Measurements from ENCODE around the gene MYCN.

The MYCN gene

GRCh38 chr2:15969214-15969613 is 28.9 kb downstream of the MYCN start:
- TF ChIP-seq CTCF (IDR thresholded peaks at IDR 0.05; ENCODE audit: low read length) (no peak), EZH2 (IDR thresholded peaks at IDR 0.05; ENCODE audit: borderline replicate concordance, low read length) (no peak)
- H3K9me3 ChIP-seq (ENCODE audit: low read length), result no peaks in the 10 kb centered on the region
- H3K9ac ChIP-seq (ENCODE audit: low read length), result no peak overlapping the region
- no peak overlapping the region for H3K4me3 ChIP-seq (ENCODE audit: low read depth, low read length, poor library complexity, severe bottlenecking)
- H3K4me2 ChIP-seq (ENCODE audit: low read length), result no peak overlapping the region
- no peaks in the 10 kb centered on the region for H3K79me2 ChIP-seq (ENCODE audit: insufficient read depth, low read length)
- no peak overlapping the region for H3K27ac ChIP-seq (ENCODE audit: low read depth, low read length, poor library complexity, severe bottlenecking)
- H3K9me2 ChIP-seq (ENCODE audit: low read depth, low read length), result no peaks in the 10 kb centered on the region
- H2AFZ ChIP-seq (ENCODE audit: low read length), result no peak overlapping the region
- no peaks in the 10 kb centered on the region for H3K4me1 ChIP-seq (ENCODE audit: insufficient read depth, low read length, severe bottlenecking)
- no peaks in the 10 kb centered on the region for H3K27me3 ChIP-seq (ENCODE audit: insufficient read depth, low read length)
- no peaks in the 10 kb centered on the region for H4K20me1 ChIP-seq (ENCODE audit: insufficient read depth, low read length)
- H3F3A ChIP-seq (ENCODE audit: insufficient read depth, low read length), result no peaks in the 10 kb centered on the region
- H3K36me3 ChIP-seq (ENCODE audit: insufficient read depth, low read length), result no peaks in the 10 kb centered on the region

GRCh38 chr2:15970701-15971100 is 30.4 kb downstream of the MYCN start:
- H3K27ac ChIP-seq (ENCODE audit: low read depth, low read length, poor library complexity, severe bottlenecking), result no peak overlapping the region

GRCh38 chr2:15971351-15971750 is 31.0 kb downstream of the MYCN start:
- Histone ChIP-seq H2AFZ (ENCODE audit: low read length) (no peak overlapping the region), H3F3A (ENCODE audit: insufficient read depth, low read length) (no peaks in the 10 kb centered on the region), H4K20me1 (ENCODE audit: insufficient read depth, low read length) (no peaks in the 10 kb centered on the region)

More at GRCh38 chr2:15970701-15971100, 30.4 kb downstream of the MYCN start:
- Histone ChIP-seq H3K36me3 (ENCODE audit: insufficient read depth, low read length) (no peaks in the 10 kb centered on the region), H3F3A (ENCODE audit: insufficient read depth, low read length) (no peaks in the 10 kb centered on the region), H3K9me3 (ENCODE audit: low read length) (no peaks in the 10 kb centered on the region), H3K4me1 (ENCODE audit: insufficient read depth, low read length, severe bottlenecking) (no peaks in the 10 kb centered on the region), H3K4me3 (ENCODE audit: low read depth, low read length, poor library complexity, severe bottlenecking) (no peak overlapping the region), H3K27me3 (ENCODE audit: insufficient read depth, low read length) (no peaks in the 10 kb centered on the region), H3K9me2 (ENCODE audit: low read depth, low read length) (no peaks in the 10 kb centered on the region), H4K20me1 (ENCODE audit: insufficient read depth, low read length) (no peaks in the 10 kb centered on the region), H3K79me2 (ENCODE audit: insufficient read depth, low read length) (no peaks in the 10 kb centered on the region), H2AFZ (ENCODE audit: low read length) (no peak overlapping the region), H3K9ac (ENCODE audit: low read length) (no peak overlapping the region), H3K4me2 (ENCODE audit: low read length) (no peak overlapping the region)
- TF ChIP-seq CTCF (IDR thresholded peaks at IDR 0.05; ENCODE audit: low read length) (no peak), EZH2 (IDR thresholded peaks at IDR 0.05; ENCODE audit: borderline replicate concordance, low read length) (no peak)

More at GRCh38 chr2:15971351-15971750, 31.0 kb downstream of the MYCN start:
- H3K9me3 ChIP-seq (ENCODE audit: low read length), result no peaks in the 10 kb centered on the region
- no peaks in the 10 kb centered on the region for H3K36me3 ChIP-seq (ENCODE audit: insufficient read depth, low read length)
- H3K79me2 ChIP-seq (ENCODE audit: insufficient read depth, low read length), result no peaks in the 10 kb centered on the region
- no peak overlapping the region for H3K4me2 ChIP-seq (ENCODE audit: low read length)
- no peaks in the 10 kb centered on the region for H3K4me1 ChIP-seq (ENCODE audit: insufficient read depth, low read length, severe bottlenecking)
- no peak overlapping the region for H3K27ac ChIP-seq (ENCODE audit: low read depth, low read length, poor library complexity, severe bottlenecking)
- TF ChIP-seq EZH2 (IDR thresholded peaks at IDR 0.05; ENCODE audit: borderline replicate concordance, low read length), result no peak
- no peak for TF ChIP-seq CTCF (IDR thresholded peaks at IDR 0.05; ENCODE audit: low read length)
- no peaks in the 10 kb centered on the region for H3K9me2 ChIP-seq (ENCODE audit: low read depth, low read length)
- no peak overlapping the region for H3K4me3 ChIP-seq (ENCODE audit: low read depth, low read length, poor library complexity, severe bottlenecking)
- H3K27me3 ChIP-seq (ENCODE audit: insufficient read depth, low read length), result no peaks in the 10 kb centered on the region
- H3K9ac ChIP-seq (ENCODE audit: low read length), result no peak overlapping the region

Data from OCI-LY1 (cell line).